Stimulated activated CD4-positive, alpha-beta T cell treated with anti-CD3 and anti-CD28 coated beads, Interleukin-4, amount 100 ng/mL, for 4 hours (primary cell): ENCODE data around the gene RNF151.

Experiments used
- DNase-seq, 2 experiments: peaks; one replicate each; pipeline ENCODE4 v3.0.0-alpha.2; 2020

Gene RNF151

DNA sequence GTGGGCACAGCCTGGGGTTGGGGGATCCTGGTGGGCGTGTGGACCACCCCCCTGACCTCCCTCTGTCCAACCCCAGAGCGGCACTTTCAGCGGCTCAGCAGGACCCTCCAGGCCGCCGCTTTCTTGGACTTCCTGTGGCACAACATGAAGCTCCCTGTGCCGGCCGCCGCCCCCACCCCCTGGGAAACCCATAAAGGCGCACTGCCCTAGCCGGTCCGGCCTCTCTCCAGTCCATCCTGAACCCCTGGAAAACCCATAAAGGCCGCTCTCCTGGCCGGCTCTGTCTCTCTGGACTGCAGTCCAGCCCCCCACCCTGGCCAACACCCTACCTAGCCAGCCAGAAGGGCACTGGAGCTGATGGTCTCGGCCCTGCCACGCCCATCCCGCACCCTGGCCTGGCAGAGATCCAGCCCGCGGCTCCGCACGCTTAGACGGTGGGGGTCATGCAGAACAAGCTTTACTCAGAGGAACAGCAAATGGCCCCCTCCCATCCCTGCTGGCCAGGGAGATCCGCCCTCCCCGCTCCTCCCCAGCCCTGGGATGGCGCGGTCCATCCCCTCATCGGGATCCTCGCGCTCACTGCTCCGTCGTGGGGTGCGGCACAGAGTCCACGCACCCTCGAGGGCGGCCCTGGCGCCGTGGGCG is 11.9 kb downstream of the RNF151 start:
- DNase-seq: no peak

DNA sequence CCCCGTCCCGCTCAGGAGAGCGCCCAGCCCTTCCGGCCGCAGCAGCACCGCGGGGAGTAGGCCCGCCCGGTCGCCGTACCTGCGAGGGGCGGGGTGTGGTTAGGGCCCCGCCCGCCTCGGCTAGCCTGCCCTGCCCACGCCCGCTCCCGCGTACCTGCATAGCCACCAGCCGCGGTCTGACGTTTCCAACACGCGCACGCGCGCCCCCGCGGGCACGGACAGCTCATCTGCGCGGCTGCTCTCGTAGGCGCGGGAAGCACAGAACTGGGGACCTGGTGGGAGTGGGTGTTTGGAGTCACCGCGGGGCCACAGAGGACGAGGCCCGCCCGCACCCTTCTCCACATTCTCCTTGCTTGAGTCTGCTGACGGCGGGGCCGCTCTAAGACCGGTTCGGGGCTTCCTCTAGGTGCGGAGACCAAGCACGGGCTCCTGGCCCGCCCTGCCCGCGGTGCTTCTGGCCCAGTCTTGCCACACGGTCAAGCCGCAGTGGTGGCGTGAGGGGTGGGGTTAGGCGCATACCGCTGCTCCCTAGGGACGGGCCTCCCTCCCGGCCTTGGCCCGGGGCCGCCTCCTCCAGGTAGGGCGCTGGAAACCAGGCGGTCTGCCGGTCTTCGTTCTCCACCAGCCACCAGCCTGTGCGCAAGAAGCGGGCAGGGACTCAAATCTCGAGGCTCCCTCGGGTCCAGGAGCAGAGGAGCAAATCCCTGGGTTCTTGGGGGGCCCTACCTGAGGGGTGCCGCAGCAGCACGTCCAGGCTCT is 12.8 kb downstream of the RNF151 start:
- DNase-seq: peak; percentile 51 to 74

DNA sequence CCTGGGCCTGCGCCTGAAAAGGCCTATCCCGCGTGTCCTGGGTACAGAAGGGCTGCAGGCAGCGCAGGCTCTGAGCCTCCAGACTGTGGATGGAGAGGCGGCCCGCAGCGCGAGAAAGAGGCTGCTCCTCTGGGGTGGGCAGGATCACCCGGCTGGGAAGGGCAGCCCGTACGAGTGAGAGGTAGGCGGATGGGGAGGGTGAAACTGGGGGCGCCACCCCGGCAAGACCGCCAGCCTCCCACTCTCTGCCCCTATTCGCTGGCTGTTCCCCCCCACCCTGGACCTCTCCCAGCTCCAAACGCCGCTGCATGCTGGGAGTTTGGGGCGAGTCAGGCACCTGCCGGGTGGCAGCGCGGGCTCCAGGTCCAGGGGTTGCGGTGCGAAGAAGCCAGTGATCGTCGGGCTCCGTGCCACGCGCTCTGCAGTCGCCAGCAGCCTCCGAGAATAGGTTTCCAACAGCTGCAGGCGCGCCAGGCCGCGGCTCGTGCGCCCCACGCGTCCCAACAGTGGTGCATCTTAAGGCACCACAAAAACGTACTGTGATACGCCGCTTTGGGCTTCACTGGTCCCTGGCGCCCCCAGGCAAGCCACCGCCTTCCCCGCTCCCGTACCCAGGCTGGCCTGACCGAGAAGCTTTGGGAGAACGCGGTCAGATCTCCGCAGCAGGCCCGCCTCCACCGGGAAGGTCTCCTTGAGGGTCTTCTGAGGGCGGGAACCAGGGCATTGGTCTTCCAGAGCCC is 13.5 kb downstream of the RNF151 start:
- DNase-seq: no peak

GRCh38 chr16:1980770-1981087 is 14.1 kb downstream of the RNF151 start:
- DNase-seq: no peak

GRCh38 chr16:1981398-1981836 is 14.8 kb downstream of the RNF151 start, which contains the start of gene NOXO1:
Gene NOXO1 (minus strand): TSS chr16:1981469. CDS start chr16:1981179, 290 bp downstream.
- DNase-seq: no peak

DNA sequence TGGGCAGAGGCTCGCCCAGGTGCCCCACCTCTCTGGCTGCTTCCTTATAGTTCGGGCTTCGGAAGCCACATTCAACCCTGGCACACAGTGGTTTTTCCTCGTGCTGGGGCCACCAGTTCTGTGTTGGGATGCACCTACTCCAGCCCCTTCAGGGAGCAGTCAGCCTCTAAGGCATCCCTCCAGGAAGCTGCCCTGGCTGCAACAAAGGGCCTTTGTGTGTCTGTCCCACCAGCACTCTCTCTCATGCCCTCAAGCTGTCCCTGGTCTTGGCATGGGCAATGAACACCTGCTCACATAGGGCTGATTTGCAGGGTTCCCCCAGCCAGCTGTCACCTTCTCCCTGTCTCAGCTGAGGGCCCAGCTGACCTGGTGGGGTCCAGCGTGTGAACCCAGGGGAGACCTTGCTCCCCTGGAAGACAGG is 15.4 kb downstream of the RNF151 start:
- no peak for DNase-seq

DNA sequence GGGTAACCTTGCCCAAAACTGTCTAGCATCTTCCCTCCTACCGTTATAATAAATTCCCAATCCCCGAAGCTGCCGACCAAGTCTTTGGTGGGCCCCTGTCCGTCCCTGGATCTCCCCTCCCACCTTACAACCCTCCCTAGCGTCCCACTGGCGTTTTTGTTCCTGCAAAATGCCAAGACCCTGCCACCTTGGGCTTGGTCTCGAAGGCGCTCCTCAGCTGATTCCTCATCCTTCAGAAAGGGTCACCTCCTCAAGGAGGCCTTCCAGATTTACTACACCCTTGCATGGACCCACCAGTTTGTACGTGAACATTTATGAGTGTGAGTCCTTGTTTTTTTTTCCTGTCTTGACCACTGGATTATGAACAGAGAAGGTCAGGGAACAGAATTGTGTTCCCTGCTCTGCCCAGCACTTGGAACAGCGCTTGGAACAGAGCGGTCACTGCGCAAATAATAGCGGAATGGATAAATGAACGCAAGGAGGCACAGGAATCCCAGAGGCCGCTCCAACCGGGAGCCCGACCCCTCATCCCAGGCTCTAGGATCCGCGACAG is 16.4 kb downstream of the RNF151 start:
- no peak for DNase-seq

GRCh38 chr16:1983544-1984346 is 17.1 kb downstream of the RNF151 start, which contains the start of gene GFER:
Gene GFER (plus strand): TSS chr16:1984193. CDS start chr16:1984219, 26 bp downstream.
- DNase-seq: peak; percentile 46 to 70

DNA sequence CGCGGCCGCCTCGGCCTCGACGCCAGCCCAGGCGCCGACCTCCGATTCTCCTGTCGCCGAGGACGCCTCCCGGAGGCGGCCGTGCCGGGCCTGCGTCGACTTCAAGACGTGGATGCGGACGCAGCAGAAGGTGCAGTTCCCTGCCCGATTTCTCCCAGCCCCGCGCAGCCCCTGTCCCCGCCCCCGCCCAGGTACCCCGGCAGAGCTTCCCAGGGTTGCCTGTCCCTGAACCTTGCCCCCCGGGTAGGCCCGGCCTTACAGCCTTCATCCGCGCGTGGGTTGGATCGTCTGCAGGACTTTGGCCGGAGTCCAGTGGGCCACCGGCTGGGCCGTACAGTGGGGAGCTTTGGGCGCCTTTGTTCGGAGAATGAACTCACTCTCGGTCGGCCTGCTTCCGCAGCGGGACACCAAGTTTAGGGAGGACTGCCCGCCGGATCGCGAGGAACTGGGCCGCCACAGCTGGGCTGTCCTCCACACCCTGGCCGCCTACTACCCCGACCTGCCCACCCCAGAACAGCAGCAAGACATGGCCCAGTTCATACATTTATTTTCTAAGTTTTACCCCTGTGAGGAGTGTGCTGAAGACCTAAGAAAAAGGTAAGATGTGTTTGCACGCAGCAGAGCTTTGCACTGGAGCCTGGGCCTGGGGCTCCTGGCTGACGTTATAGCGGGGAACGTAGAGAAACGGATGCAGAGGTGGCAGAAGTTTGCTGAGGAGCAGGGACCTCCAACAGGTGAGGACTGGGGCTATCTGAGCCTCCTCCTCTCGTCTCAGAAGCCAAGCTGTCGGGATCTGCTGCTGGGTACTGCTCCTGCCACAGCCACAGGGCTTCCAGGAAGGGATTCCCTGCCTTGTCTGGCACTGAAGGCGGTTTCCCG is 17.9 kb downstream of the RNF151 start:
- no peak for DNase-seq

DNA sequence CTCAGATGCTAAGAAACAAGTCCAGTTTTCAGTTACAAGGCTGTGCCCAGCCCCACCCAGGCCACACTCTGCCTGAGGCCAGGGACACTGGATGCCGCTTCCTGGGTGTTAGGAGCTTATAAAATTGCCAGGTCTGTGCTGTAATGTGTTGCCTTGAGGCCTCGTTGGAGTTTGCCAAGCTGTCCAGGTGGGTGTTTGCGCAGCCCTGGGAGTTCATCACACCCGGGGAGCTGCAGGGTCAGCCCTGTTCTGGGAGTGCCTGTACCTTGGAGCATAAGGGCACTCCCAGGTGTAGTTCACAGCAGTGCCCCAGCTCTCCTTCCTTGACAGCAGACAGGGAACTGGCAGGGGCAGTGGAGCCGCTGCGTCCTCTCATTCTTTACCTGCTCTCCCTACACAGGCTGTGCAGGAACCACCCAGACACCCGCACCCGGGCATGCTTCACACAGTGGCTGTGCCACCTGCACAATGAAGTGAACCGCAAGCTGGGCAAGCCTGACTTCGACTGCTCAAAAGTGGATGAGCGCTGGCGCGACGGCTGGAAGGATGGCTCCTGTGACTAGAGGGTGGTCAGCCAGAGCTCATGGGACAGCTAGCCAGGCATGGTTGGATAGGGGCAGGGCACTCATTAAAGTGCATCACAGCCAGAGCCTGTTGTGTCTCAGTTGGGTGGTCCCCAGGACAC is 19.0 kb downstream of the RNF151 start:
- DNase-seq: no peak

- DNase-seq: no peak
Observed at GRCh38 chr16:1987198-1987597, 20.5 kb downstream of the RNF151 start.

DNA sequence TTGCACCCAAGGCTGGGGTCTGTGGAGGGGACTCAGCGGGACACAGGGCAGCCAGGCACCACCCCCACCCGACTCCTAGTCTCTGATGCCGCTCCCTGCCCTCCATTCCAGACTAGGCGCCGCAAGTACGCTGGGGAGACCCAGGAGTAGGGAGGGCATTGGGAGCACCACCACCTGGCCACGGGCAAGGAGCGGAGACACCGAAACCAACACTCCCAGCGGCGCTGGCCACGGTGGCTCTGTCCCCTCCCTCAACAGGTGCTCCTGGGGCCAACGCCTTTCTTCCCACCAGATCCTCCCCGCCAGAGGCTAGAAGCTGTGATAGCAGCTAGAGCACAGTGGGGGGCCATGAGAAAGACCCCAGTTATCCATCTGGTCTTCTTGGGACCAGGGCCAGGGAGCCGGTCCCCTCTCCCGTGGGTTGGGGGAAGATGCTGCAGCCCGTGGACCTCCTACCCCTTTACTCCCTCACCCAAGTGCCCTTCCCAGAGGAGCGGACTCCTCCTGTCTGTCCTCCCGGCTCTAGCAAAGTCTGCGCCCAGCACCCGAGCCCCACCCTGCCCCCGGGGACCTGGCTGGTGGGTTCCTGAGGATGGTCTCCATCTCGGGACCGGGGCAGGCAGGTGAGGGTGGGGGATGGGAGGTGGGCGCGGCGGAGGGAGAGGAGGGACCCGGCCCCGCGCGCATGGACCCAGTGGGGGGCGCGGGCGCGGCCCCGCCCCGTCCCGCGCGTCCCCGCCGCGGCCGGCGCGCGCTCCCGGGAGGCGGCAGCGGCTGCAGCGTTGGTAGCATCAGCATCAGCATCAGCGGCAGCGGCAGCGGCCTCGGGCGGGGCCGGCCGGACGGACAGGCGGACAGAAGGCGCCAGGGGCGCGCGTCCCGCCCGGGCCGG is 22.8 kb downstream of the RNF151 start, which contains the start of gene SYNGR3:
Gene SYNGR3 (plus strand): TSS at position 762 of the 892 bp plus-strand sequence. CDS start 133 bp downstream, outside the sequence.
- DNase-seq: no peak

DNA sequence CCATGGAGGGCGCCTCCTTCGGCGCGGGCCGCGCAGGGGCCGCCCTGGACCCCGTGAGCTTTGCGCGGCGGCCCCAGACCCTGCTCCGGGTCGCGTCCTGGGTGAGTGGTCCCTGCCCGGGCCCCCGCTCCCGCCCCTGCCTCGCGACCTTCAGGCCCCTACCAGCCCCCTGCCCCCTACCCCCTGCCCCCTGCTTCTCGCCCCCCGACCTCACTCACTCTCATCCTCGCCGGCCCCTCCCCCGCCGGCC is 23.4 kb downstream of the RNF151 start:
- no peak for DNase-seq

GRCh38 chr16:1990351-1991134 is 23.9 kb downstream of the RNF151 start:
- no peak for DNase-seq

GRCh38 chr16:1991135-1991551 is 24.5 kb downstream of the RNF151 start:
- peak in 1 of 2 experiments; percentile 33 for DNase-seq

DNA sequence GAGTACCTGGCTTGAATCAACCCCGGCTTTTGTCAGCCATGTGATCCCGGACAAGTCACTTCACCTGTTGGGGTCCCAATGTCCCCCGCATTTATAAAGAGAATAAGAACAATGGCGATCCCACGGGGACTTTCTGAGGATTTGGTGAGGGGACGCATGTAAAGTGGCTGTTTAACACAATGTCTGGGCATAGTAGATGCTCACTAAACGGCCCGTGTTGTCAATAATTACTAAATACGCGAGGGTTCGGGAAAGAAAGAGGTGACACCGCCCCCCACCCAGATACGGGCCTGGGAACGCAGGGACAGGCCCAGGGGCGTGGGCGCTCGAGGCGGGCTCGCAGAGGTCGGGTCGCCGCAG is 24.9 kb downstream of the RNF151 start:
- no peak for DNase-seq

DNA sequence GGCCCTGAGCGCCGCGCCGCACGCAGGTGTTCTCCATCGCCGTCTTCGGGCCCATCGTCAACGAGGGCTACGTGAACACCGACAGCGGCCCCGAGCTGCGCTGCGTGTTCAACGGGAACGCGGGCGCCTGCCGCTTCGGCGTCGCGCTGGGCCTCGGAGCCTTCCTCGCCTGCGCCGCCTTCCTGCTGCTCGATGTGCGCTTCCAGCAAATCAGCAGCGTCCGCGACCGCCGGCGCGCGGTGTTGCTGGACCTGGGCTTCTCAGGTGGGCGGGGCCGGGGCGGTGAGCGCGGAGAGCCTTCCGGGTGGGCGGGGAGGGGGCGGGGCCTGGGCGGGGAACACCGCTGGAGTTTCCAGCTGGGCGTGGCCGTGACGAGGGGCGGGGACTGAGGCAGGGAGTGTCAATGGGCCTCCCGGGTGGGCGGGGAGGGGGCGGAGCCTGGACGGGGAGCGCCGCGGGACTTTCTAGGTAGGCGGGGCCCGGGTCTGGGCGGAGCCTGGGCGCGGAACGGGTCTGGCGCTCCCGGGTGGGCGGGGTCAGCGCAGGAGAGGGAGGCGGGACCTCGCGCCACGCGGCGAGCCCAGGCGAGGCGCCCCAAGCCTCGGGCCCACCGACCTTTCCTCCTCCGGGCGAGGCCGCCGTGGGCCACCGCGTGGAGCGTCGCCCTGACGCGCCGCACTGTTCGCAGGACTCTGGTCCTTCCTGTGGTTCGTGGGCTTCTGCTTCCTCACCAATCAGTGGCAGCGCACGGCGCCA is 25.5 kb downstream of the RNF151 start:
- DNase-seq: peak; percentile 97 to 99

DNA sequence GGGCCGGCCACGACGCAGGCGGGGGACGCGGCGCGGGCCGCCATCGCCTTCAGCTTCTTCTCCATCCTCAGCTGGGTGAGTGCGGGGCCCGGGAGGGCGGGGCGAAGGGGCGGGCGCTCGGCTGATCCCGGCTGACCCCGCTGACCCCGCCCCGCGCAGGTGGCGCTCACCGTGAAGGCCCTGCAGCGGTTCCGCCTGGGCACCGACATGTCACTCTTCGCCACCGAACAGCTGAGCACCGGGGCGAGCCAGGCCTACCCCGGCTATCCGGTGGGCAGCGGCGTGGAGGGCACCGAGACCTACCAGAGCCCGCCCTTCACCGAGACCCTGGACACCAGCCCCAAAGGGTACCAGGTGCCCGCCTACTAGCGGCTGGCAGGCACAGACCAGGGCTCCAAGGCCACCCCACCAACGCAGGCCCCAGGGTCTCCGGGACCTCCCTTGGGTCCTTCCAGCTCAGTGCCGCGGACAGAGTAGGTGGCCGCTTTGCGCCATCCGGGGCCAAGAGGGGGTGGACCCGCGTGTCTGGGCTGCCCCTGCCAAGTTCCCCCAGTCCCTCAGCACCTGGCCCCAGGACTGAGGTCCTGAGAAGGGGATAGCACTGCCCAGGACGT is 26.2 kb downstream of the RNF151 start:
- no peak for DNase-seq
